HG02759 (cell line): Measurements from ENCODE around the gene CNGA1.
A peak's percentile ranks its signal among the peaks of the same experiment; 100 is the strongest.

Experiments used
- ATAC-seq: cut with Tn5 transposase; IDR thresholded peaks from one replicate; pipeline ENCODE4 v1.9.1; 2021; ENCODE audit warnings: mild to moderate bottlenecking, moderate library complexity; ENCODE audit not compliant: unreplicated experiment

The CNGA1 gene

GRCh38 chr4:48016141-48017107 is at the start of gene CNGA1, which contains the start of gene NIPAL1:
CNGA1 (minus strand) TSS chr4:48016681; CDS start chr4:47952689, 63,992 bp downstream.
NIPAL1 (plus strand) TSS chr4:48016772; CDS start chr4:48016840, 68 bp downstream.
- peak; percentile 98 for ATAC-seq

- peak; percentile 79 for ATAC-seq
Observed at GRCh38 chr4:48065587-48066052, 49.1 kb upstream of the CNGA1 start.

- ATAC-seq = peak; percentile 42
Observed at GRCh38 chr4:48064349-48064748, 47.9 kb upstream of the CNGA1 start.

- ATAC-seq = no peak
Observed at GRCh38 chr4:48058617-48059530, 42.4 kb upstream of the CNGA1 start.

- ATAC-seq = no peak
Observed at GRCh38 chr4:48051078-48051477, 34.6 kb upstream of the CNGA1 start.

- no peak for ATAC-seq
Observed at GRCh38 chr4:48049483-48049882, 33.0 kb upstream of the CNGA1 start.

GRCh38 chr4:48047896-48048295 is 31.4 kb upstream of the CNGA1 start:
- peak; percentile 12 for ATAC-seq

GRCh38 chr4:48047421-48047844 is 31.0 kb upstream of the CNGA1 start:
- peak; percentile 97 for ATAC-seq

GRCh38 chr4:48046059-48046458 is 29.6 kb upstream of the CNGA1 start:
- ATAC-seq = no peak

GRCh38 chr4:48044298-48044697 is 27.8 kb upstream of the CNGA1 start:
- no peak for ATAC-seq

- ATAC-seq = no peak
Observed at GRCh38 chr4:48043504-48043903, 27.0 kb upstream of the CNGA1 start.

GRCh38 chr4:48042979-48043461 is 26.5 kb upstream of the CNGA1 start:
- no peak for ATAC-seq

- no peak for ATAC-seq
Observed at GRCh38 chr4:48041535-48042137, 25.2 kb upstream of the CNGA1 start.

- ATAC-seq = no peak
Observed at GRCh38 chr4:48039561-48039960, 23.1 kb upstream of the CNGA1 start.

- ATAC-seq = no peak
Observed at GRCh38 chr4:48038666-48039065, 22.2 kb upstream of the CNGA1 start.

GRCh38 chr4:48037117-48037462 is 20.6 kb upstream of the CNGA1 start:
- ATAC-seq = no peak

- no peak for ATAC-seq
Observed at GRCh38 chr4:48035952-48036351, 19.5 kb upstream of the CNGA1 start.

- peak; percentile 37 for ATAC-seq
Observed at GRCh38 chr4:48033825-48034413, 17.4 kb upstream of the CNGA1 start.

- no peak for ATAC-seq
Observed at GRCh38 chr4:48033412-48033811, 16.9 kb upstream of the CNGA1 start.

GRCh38 chr4:48032721-48033120 is 16.2 kb upstream of the CNGA1 start:
- ATAC-seq = no peak
